Colon (tissue), 2 donors: Measurements from ENCODE around the gene NRXN3.

Source experiments
- FAIRE-seq: peaks from 2 replicates; lab custom pipeline; 2012; peaks lifted over from hg19 to GRCh38; lab: Jason Lieb, UNC
- donor health status: control.
- donor health status: control.

Gene NRXN3

GRCh38 chr14:79906994-79907393, 1736.8 kb downstream of the NRXN3 start:
- no peak for FAIRE-seq

- no peak for FAIRE-seq
Observed at GRCh38 chr14:79910086-79910485, 1739.9 kb downstream of the NRXN3 start.

GRCh38 chr14:79911744-79912143, 1741.6 kb downstream of the NRXN3 start:
- FAIRE-seq: no peak

- FAIRE-seq: no peak
Observed at GRCh38 chr14:79914595-79914994, 1744.4 kb downstream of the NRXN3 start.

- FAIRE-seq: no peak
Observed at GRCh38 chr14:79915406-79915805, 1745.2 kb downstream of the NRXN3 start.

GRCh38 chr14:79916281-79916680, 1746.1 kb downstream of the NRXN3 start:
- FAIRE-seq: no peak

- no peak for FAIRE-seq
Observed at GRCh38 chr14:79916892-79917291, 1746.7 kb downstream of the NRXN3 start.
